Stimulated activated CD4-positive, alpha-beta T cell treated with anti-CD3 and anti-CD28 coated beads, Interleukin-2, amount 100 ng/mL, for 4 hours (primary cell): ENCODE results near the gene SLC35E3.
A peak's percentile ranks its signal among the peaks of the same experiment; 100 is the strongest.

ENCODE experiments used
- DNase-seq: peaks from one replicate; pipeline ENCODE4 v3.0.0-alpha.2; 2020; ENCODE audit warnings: low read depth

The SLC35E3 gene

GRCh38 chr12:68745904-68746571, at the start of gene SLC35E3:
Gene SLC35E3, plus strand, starts transcription at chr12:68746176. Its CDS starts 202 bp downstream, at chr12:68746378.
- DNase-seq: peak; percentile 85

GRCh38 chr12:68699486-68699885, 46.5 kb upstream of the SLC35E3 start:
- DNase-seq: no peak

- no peak for DNase-seq
Measured at GRCh38 chr12:68727776-68728175, 18.2 kb upstream of the SLC35E3 start.

GRCh38 chr12:68733661-68734071, 12.3 kb upstream of the SLC35E3 start:
- no peak for DNase-seq

- no peak for DNase-seq
Measured at GRCh38 chr12:68739891-68740290, 6.1 kb upstream of the SLC35E3 start.

- DNase-seq: no peak
Measured at GRCh38 chr12:68743356-68743755, 2.6 kb upstream of the SLC35E3 start.

GRCh38 chr12:68745376-68745903, 536 bp upstream of the SLC35E3 start:
- DNase-seq: no peak

GRCh38 chr12:68746572-68747180, 700 bp downstream of the SLC35E3 start:
- peak; percentile 1 for DNase-seq

- DNase-seq: no peak
Measured at GRCh38 chr12:68749443-68749842, 3.5 kb downstream of the SLC35E3 start.

GRCh38 chr12:68749861-68750260, 3.9 kb downstream of the SLC35E3 start:
- no peak for DNase-seq

- no peak for DNase-seq
Measured at GRCh38 chr12:68750506-68750905, 4.5 kb downstream of the SLC35E3 start.

- DNase-seq: no peak
Measured at GRCh38 chr12:68755536-68756243, 9.7 kb downstream of the SLC35E3 start.

- DNase-seq: no peak
Measured at GRCh38 chr12:68759852-68760251, 13.9 kb downstream of the SLC35E3 start.

- no peak for DNase-seq
Measured at GRCh38 chr12:68760806-68761441, 14.9 kb downstream of the SLC35E3 start.

- no peak for DNase-seq
Measured at GRCh38 chr12:68761442-68761812, 15.5 kb downstream of the SLC35E3 start.

- no peak for DNase-seq
Measured at GRCh38 chr12:68761901-68762630, 16.1 kb downstream of the SLC35E3 start.

- DNase-seq: no peak
Measured at GRCh38 chr12:68762691-68763090, 16.7 kb downstream of the SLC35E3 start.

GRCh38 chr12:68765696-68766095, 19.7 kb downstream of the SLC35E3 start:
- DNase-seq: no peak

GRCh38 chr12:68766646-68767045, 20.7 kb downstream of the SLC35E3 start:
- no peak for DNase-seq

GRCh38 chr12:68767191-68767590, 21.2 kb downstream of the SLC35E3 start:
- no peak for DNase-seq

- no peak for DNase-seq
Measured at GRCh38 chr12:68768431-68768939, 22.5 kb downstream of the SLC35E3 start.

- DNase-seq: no peak
Measured at GRCh38 chr12:68769941-68770340, 24.0 kb downstream of the SLC35E3 start.
